Upper lobe of right lung (tissue), 1 donor: Measurements from ENCODE around the gene C1RL. TPM values are rescaled to one million over a fixed set of nuclear protein-coding genes. Genes with fewer than 3 reads are reported as not detected.

ENCODE experiments used
- ATAC-seq: fragments of 200-7000 bp; cut with Tn5 transposase; one replicate; pipeline ENCODE4 v1.9.1; 2020; ENCODE audit warnings: mild to moderate bottlenecking, moderate library complexity
- DNase-seq: peaks from one replicate; pipeline ENCODE4 v3.0.0-alpha.2; 2020
- H3K27ac ChIP-seq: fragments of 200-600 bp; one replicate; pipeline ENCODE4 v1.8.0; 2022
- H3K27me3 ChIP-seq: fragments of 200-600 bp; one replicate; pipeline ENCODE4 v1.8.0; 2022; ENCODE audit warnings: mild to moderate bottlenecking
- H3K36me3 ChIP-seq: fragments of 200-600 bp; one replicate; pipeline ENCODE4 v1.8.0; 2022
- H3K4me1 ChIP-seq: fragments of 200-600 bp; one replicate; pipeline ENCODE4 v1.8.0; 2022
- H3K4me3 ChIP-seq: fragments of 200-600 bp; one replicate; pipeline ENCODE4 v1.8.0; 2022; ENCODE audit warnings: mild to moderate bottlenecking
- H3K9me3 ChIP-seq: fragments of 200-600 bp; one replicate; pipeline ENCODE4 v1.8.0; 2022
- intact Hi-C: fragments of 100-400 bp; cut with DNase I; formaldehyde crosslinking; loops from one replicate; pipeline ENCODE4 v1.11.0; 2022
- total RNA-seq: library from RNA; stranded (reverse); fragmentation: NEBNext Ultra II Directional; extraction: Animal tissue kit (Norgen Biotek cat#: 25700); gene quantifications from one replicate; pipeline ENCODE4 v1.2.1, GENCODE V29; 2021
- TF ChIP-seq, protein P1 (sequence below): fragments of 200-600 bp; IDR thresholded peaks from one replicate; pipeline ENCODE4 v1.8.0; 2022; ENCODE audit warnings: antibody characterized with exemption
- donor health status: DM: no; HTN: yes; CAD: no; lungs with severe emphysema.

Gene C1RL
- total RNA-seq, 1 donor from 2014 or later: 91.6 TPM

DNA sequence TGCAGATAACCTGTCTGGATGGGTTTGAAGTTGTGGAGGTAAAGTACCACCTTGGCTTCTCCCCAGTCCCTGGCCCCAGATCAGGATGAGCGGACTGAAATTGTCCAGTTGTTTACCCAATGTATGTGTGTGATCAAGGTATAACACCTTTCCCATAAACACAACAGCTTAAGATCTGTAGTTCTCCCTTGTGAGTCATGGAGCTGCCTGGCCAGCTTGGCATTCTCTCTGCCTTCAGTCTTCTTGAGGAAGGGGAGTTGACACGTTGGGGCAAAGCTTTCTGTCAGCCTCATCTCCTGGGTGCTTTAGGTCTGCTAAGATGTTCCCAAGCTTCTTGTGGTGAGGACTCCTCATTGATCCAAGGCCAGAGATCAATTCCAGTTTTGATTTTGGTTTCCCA lies 42.4 kb downstream of the C1RL start:
- DNase-seq (no peak), ATAC-seq (no peak)
- Histone ChIP-seq H3K36me3 (peaks cover 10% of the 10 kb centered on the region), H3K4me1 (peaks cover 13% of the 10 kb centered on the region), H3K9me3 (no peaks in the 10 kb centered on the region), H3K4me3 (no peak overlapping the region), H3K27ac (no peak overlapping the region), H3K27me3 (no peaks in the 10 kb centered on the region)
- intact Hi-C loops: no loop called here
- TF ChIP-seq, protein P1, sequence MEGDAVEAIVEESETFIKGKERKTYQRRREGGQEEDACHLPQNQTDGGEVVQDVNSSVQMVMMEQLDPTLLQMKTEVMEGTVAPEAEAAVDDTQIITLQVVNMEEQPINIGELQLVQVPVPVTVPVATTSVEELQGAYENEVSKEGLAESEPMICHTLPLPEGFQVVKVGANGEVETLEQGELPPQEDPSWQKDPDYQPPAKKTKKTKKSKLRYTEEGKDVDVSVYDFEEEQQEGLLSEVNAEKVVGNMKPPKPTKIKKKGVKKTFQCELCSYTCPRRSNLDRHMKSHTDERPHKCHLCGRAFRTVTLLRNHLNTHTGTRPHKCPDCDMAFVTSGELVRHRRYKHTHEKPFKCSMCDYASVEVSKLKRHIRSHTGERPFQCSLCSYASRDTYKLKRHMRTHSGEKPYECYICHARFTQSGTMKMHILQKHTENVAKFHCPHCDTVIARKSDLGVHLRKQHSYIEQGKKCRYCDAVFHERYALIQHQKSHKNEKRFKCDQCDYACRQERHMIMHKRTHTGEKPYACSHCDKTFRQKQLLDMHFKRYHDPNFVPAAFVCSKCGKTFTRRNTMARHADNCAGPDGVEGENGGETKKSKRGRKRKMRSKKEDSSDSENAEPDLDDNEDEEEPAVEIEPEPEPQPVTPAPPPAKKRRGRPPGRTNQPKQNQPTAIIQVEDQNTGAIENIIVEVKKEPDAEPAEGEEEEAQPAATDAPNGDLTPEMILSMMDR: no peak

DNA sequence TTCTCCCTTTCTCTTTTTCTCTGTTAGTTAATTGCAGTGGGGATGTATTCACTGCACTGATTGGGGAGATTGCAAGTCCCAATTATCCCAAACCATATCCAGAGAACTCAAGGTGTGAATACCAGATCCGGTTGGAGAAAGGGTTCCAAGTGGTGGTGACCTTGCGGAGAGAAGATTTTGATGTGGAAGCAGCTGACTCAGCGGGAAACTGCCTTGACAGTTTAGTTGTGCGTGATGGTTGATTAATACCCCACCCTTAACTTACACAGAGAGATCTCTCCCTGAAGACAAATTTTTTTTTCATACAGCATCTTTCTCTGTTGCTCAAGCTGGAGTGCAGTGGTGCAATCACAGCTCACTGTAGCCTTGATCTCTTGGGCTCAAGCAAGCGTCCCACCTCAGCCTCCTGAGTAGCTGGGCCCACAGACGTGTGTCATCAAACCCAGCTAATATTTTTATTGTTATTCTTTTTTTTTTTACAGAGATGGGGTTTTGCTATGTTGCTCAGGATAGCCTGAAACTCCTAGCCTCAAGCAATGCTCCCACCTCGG lies 43.9 kb downstream of the C1RL start:
- H3K4me1 ChIP-seq: peaks cover 18% of the 10 kb centered on the region

DNA sequence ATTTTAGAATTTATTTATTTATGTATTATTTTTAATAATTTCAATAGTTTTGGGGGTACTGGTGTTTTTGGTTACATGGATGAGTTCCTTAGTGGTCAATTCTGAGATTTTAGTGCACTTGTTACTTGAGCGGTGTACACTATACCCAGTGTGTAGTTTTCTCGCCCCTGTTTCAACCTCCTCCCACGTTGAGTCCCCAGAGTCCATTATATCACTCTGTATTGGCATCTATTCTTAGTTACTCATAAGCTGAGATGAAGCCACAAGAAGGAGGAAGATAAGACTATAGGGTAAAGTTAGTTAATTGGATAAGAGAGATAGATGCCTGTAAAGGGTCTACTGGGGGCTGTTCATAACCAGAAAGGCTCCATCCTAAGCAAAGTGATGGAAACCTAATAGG lies 44.5 kb downstream of the C1RL start:
- TF ChIP-seq, protein P1: no peak
- no peak for DNase-seq
- no peaks in the 10 kb centered on the region for H3K9me3 ChIP-seq
- no peak overlapping the region for H3K27ac ChIP-seq
- intact Hi-C loops: loop anchor here (5.0 kb wide), 1 partner anchor 33 kb away; no protein-coding TSS in a partner anchor
- peaks cover 10% of the 10 kb centered on the region for H3K36me3 ChIP-seq
- no peaks in the 10 kb centered on the region for H3K27me3 ChIP-seq
- peaks cover 23% of the 10 kb centered on the region for H3K4me1 ChIP-seq
- no peak for ATAC-seq
- no peak overlapping the region for H3K4me3 ChIP-seq

More for the DNA sequence above, 43.9 kb downstream of the C1RL start:
- peaks cover 10% of the 10 kb centered on the region for H3K36me3 ChIP-seq
- no peak for ATAC-seq
- TF ChIP-seq, protein P1: no peak
- no peak overlapping the region for H3K27ac ChIP-seq
- intact Hi-C loops: no loop called here
- no peaks in the 10 kb centered on the region for H3K27me3 ChIP-seq
- DNase-seq: no peak
- no peaks in the 10 kb centered on the region for H3K9me3 ChIP-seq
- H3K4me3 ChIP-seq: no peak overlapping the region

DNA sequence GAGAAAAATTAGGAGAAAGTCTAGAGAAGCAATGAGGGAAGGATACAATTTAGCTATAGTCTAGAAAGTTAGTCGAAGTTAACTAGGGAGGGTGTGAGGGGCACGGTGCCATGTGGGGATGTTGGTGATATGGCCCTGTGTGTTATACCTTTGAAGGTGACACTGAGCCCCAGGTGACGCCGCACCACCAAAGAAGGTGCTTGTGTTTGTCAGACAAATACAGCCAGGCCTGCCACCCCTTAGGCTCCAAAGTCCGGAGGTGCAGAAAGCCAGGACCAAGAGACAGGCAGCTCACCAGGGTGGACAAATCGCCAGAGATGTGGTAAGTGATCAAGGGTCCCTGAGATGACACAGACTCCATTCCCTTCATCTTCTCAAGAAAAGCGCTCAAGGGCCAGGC lies 47.4 kb downstream of the C1RL start:
- DNase-seq (no peak), ATAC-seq (no peak)
- H3K4me3 ChIP-seq: peak overlapping the region; percentile 43
- TF ChIP-seq, protein P1: no peak
- intact Hi-C loops: loop anchor here (5.0 kb wide), 1 partner anchor 36 kb away; no protein-coding TSS in a partner anchor
- H3K36me3 ChIP-seq: peaks cover 10% of the 10 kb centered on the region
- no peaks in the 10 kb centered on the region for H3K9me3 ChIP-seq
- H3K27ac ChIP-seq: peak overlapping the region; percentile 81
- H3K4me1 ChIP-seq: peaks cover 16% of the 10 kb centered on the region
- H3K27me3 ChIP-seq: no peaks in the 10 kb centered on the region

DNA sequence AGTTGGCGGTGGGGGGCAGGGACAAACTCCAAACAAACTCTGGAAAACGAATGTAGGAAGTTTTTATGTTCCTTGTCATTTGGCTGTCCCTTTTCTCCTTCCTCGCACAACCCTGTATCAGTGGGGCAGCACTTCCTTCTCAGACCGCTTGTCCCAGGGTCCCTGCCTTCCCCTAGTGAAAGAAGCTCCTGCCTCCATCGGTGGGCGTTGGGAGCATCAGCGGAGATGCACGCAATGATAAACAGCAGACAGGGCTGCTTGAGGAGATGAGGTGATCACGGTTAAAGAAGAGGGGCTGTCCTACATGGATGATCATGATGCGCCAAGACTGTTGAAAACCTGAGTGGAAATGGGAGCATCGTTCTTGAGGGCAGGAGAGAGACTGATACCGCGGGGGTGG lies 47.9 kb downstream of the C1RL start:
- ATAC-seq (no peak), DNase-seq (no peak)
- H3K4me3 ChIP-seq: peak overlapping the region; percentile 43
- H3K9me3 ChIP-seq: no peaks in the 10 kb centered on the region
- intact Hi-C loops: loop anchor here (5.0 kb wide), 1 partner anchor 36 kb away; no protein-coding TSS in a partner anchor
- H3K36me3 ChIP-seq: peaks cover 6% of the 10 kb centered on the region
- TF ChIP-seq, protein P1: no peak
- peak overlapping the region; percentile 81 for H3K27ac ChIP-seq
- H3K27me3 ChIP-seq: no peaks in the 10 kb centered on the region
- H3K4me1 ChIP-seq: peaks cover 16% of the 10 kb centered on the region
